HG03066 (cell line): ENCODE results near the gene TMEM242.

Source experiments
- ATAC-seq: cut with Tn5 transposase; IDR thresholded peaks from one replicate; pipeline ENCODE4 v1.9.1; 2021; ENCODE audit warnings: low read depth; ENCODE audit not compliant: unreplicated experiment

TMEM242 gene

DNA sequence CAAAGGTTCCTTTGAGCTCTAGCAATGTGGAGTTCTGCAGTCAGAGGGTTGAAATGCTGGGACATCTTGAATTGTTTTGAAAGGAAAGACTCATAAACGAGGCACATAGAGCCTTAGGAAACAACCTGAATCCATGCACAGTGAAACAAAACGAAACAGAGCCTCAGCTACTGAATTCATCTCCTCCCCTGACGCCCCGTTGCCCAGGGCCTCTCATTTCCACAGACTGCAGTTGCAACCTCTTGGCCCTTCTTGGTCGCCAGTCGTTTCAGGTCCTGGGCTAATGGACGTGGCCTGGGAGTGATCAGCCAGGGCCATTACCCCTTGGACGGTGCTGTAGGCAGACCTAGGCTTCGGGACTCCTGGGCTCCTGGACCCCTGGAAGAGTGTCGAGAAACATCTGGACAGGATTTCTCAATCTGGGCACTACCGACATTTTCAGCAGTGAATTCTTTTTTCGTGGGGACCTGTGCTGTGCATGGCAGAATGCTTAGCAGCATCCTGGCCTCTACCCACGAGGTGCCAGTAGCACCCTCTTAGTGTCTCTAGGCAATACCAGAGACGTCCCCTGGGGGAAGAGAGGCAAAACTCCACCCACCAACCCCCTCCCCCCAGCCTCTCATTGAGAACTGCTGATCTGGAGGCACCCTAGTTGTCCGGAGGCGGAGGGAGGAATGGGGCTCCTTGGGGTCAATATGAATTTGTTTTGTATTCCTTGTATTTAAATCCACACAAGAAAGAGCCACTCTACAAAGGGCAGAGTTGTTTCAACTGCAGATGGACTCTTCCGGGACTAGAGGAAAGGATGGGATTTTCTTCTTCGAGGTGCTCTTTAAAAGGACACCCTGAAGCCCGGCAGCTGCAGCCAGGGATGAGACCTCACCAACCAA is 50.2 kb downstream of the TMEM242 start:
- no peak for ATAC-seq

DNA sequence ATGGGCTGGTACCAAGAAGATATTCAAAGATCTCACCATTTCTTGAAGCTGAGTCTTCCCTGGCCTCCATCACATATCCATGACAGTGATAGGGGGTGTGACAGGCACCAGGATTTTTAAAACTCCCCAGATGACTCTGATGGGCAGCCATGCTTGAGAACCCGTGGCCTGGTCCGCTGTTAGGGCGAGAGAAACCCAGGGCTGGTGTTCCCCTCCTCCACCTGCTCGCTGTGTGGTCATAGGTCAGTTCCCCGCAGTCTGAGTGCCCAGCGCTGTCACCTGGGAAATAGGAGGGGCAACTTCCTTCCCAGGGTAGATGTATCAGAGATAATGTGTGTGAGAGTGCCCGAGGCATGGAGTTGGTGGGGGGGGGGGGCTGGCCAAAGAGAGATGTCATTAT is 50.9 kb downstream of the TMEM242 start:
- no peak for ATAC-seq

DNA sequence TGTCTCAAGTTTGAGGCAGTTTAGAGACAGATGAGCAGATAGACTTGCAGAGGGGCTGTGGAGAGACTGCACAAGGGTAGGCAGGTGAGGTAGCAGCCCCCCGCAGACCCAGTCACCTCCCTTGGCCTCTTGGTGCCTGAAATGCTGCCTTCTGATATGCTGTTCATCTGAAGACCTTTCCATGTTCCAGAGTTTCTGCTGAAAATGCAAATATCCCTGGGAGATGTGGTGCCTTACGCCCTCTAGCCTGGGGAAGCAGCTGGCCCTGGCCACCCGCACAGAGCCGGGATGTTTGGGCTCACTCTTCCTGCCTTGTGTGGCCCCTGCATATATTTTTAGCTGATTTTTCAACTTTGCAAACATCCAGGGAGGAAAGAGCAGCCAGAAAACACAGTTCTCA is 51.4 kb downstream of the TMEM242 start:
- no peak for ATAC-seq

GRCh38 chr6:157271441-157271840 is 51.9 kb downstream of the TMEM242 start:
- ATAC-seq, result no peak

GRCh38 chr6:157270916-157271315 is 52.4 kb downstream of the TMEM242 start:
- no peak for ATAC-seq

DNA sequence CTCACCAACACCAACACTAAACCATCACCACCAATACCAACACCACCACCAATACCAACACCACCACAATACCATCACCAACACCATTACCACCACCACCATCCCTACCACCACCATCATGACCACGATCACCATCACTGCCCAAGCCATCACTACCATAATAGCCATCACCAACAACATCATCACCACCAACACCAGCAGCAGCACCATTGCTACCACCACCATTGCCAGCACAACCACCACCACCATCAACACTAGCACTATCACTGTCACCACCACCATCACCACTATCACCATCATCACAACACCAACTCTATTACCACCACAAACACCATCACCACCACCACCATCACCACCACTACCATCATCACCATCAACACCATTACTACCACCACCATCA is 53.0 kb downstream of the TMEM242 start:
- ATAC-seq, result no peak

GRCh38 chr6:157269261-157269794 is 54.0 kb downstream of the TMEM242 start:
- ATAC-seq, result no peak

DNA sequence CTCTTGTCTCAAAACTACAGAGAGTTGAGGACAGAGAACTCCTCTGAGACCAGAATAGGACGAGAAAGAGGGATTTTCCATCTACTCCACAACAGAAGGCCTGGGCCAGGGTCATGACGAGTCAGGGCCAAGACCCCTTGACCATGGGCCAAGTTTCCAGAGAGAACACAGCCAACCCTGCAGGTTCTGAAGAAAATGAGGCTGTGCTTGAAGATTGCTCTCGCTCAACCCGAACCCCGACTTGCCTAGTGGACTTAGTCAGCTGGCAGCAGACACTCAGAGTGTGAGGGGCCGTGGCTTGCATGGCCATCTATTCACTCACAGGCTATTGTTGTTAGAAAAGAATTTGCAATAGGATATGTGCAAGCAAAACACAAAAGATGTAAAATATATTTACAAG is 54.5 kb downstream of the TMEM242 start:
- ATAC-seq, result no peak

- ATAC-seq, result no peak
These were observed 54.9 kb downstream of the TMEM242 start for GRCh38 chr6:157268396-157268795.

GRCh38 chr6:157267654-157268053 is 55.7 kb downstream of the TMEM242 start:
- no peak for ATAC-seq

- no peak for ATAC-seq
These were observed 56.2 kb downstream of the TMEM242 start for GRCh38 chr6:157267109-157267611.

GRCh38 chr6:157266274-157267101 is 56.8 kb downstream of the TMEM242 start:
- ATAC-seq, result no peak

- ATAC-seq, result no peak
These were observed 57.7 kb downstream of the TMEM242 start for GRCh38 chr6:157265635-157266034.

GRCh38 chr6:157265186-157265585 is 58.1 kb downstream of the TMEM242 start:
- no peak for ATAC-seq

- ATAC-seq, result no peak
These were observed 58.6 kb downstream of the TMEM242 start for GRCh38 chr6:157264701-157265100.

- ATAC-seq, result no peak
These were observed 59.4 kb downstream of the TMEM242 start for GRCh38 chr6:157263881-157264397.

- ATAC-seq, result no peak
These were observed 60.2 kb downstream of the TMEM242 start for GRCh38 chr6:157263146-157263545.

GRCh38 chr6:157261606-157262005 is 61.7 kb downstream of the TMEM242 start:
- no peak for ATAC-seq

GRCh38 chr6:157260735-157261410 is 62.4 kb downstream of the TMEM242 start:
- ATAC-seq, result no peak

DNA sequence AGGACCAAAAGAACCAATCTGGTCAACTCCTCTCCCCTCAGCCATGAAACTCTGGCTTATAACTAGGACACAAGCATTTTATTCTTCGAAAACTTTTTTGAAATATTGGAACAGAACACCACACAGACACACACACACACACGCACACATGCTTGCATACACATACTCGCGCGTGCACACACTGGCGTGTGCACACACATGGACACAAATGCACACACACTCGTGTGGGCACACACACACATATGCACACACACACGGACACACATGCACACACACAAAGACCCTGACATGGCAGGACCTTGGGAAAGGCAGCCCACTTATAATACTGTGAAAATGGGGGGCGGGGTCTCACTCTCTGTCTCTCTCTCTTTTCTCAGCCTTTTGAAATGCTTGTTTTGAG is 63.9 kb downstream of the TMEM242 start:
- no peak for ATAC-seq
